Calu3 (cell line): Measurements from ENCODE around the gene LYSMD4. TPM values are rescaled to one million over a fixed set of nuclear protein-coding genes. Genes with fewer than 3 reads are reported as not detected.
A peak's percentile ranks its signal among the peaks of the same experiment; 100 is the strongest.

Source experiments
- BruUV-seq: library from RNA; stranded (reverse); fragments of 400-500 nt; replicated peaks from 2 replicates; lab custom pipeline; 2021; lab: Mats Ljungman, UMichigan
- CTCF ChIA-PET: fragments of 300-600 bp; sonication (Branson Sonifier 250); formaldehyde crosslinking; loops from one replicate; lab custom pipeline; 2022; ENCODE audit warnings: antibody characterized with exemption; lab: Charles Lee
- DNase-seq: peaks from one replicate; pipeline ENCODE4 v3.0.0; 2022
- H3K27ac Mint-ChIP-seq: one replicate; pipeline ENCODE4 v1.8.0; 2022; ENCODE audit warnings: mixed read lengths; ENCODE audit not compliant: unreplicated experiment
- H3K27me3 Mint-ChIP-seq: one replicate; pipeline ENCODE4 v1.8.0; 2022; ENCODE audit warnings: mixed read lengths; ENCODE audit not compliant: unreplicated experiment
- H3K36me3 Mint-ChIP-seq: one replicate; pipeline ENCODE4 v1.8.0; 2022; ENCODE audit warnings: mild to moderate bottlenecking, moderate library complexity, mixed read lengths; ENCODE audit not compliant: insufficient read depth, unreplicated experiment
- H3K4me1 Mint-ChIP-seq: one replicate; pipeline ENCODE4 v1.8.0; 2022; ENCODE audit warnings: mild to moderate bottlenecking, low read depth, mixed read lengths; ENCODE audit not compliant: unreplicated experiment
- H3K4me3 Mint-ChIP-seq: one replicate; pipeline ENCODE4 v1.8.0; 2022; ENCODE audit warnings: mild to moderate bottlenecking, low read depth, moderate library complexity, mixed read lengths; ENCODE audit not compliant: unreplicated experiment
- H3K9me3 Mint-ChIP-seq: one replicate; pipeline ENCODE4 v1.8.0; 2022; ENCODE audit warnings: low read depth, mixed read lengths; ENCODE audit not compliant: unreplicated experiment
- intact Hi-C: fragments of 100-400 bp; cut with micrococcal nuclease; formaldehyde crosslinking; loops from one replicate; pipeline ENCODE4 v1.10.0; 2022; ENCODE audit not compliant: unreplicated experiment
- total RNA-seq: library from RNA; stranded (reverse); gene quantifications from 2 replicates; pipeline ENCODE4 v1.2.3, GENCODE V29; 2022
- TF ChIP-seq, protein P1 (sequence below): fragments of 200-600 bp; IDR thresholded peaks from one replicate; pipeline ENCODE4 v1.8.0; 2022; ENCODE audit warnings: antibody characterized with exemption; ENCODE audit not compliant: unreplicated experiment

The LYSMD4 gene
- total RNA-seq, 1 experiment from 2014 or later, result 6.6 TPM

DNA sequence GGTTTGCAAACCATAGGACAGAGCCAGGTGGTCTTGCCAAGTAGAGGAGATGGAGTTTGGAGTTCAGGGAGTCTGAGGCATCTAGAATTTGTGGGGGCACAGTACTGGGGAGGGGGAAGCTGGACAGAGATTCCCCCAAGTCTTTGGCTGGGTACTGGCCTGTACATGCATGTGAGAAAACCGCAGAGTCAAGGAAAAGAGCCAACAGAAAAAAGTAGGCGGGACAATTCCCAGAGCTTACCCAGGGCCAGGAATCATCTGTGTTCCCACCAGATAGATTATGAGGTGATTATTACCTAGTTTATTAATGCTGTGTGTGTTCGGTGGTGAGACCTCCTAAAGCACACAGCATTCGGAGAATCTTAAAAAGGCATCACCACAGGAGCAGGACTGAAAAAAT, 11.3 kb downstream of the LYSMD4 start:
- CTCF ChIA-PET, result no interaction called here
- TF ChIP-seq, protein P1, sequence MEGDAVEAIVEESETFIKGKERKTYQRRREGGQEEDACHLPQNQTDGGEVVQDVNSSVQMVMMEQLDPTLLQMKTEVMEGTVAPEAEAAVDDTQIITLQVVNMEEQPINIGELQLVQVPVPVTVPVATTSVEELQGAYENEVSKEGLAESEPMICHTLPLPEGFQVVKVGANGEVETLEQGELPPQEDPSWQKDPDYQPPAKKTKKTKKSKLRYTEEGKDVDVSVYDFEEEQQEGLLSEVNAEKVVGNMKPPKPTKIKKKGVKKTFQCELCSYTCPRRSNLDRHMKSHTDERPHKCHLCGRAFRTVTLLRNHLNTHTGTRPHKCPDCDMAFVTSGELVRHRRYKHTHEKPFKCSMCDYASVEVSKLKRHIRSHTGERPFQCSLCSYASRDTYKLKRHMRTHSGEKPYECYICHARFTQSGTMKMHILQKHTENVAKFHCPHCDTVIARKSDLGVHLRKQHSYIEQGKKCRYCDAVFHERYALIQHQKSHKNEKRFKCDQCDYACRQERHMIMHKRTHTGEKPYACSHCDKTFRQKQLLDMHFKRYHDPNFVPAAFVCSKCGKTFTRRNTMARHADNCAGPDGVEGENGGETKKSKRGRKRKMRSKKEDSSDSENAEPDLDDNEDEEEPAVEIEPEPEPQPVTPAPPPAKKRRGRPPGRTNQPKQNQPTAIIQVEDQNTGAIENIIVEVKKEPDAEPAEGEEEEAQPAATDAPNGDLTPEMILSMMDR, result no peak
- H3K4me1 Mint-ChIP-seq, result no peaks in the 10 kb centered on the region
- H3K27ac Mint-ChIP-seq, result no peak overlapping the region
- H3K9me3 Mint-ChIP-seq, result no peaks in the 10 kb centered on the region
- no TSS peak for BruUV-seq
- no peak for DNase-seq
- intact Hi-C loops, result no loop called here
- H3K4me3 Mint-ChIP-seq, result no peak overlapping the region
- no peaks in the 10 kb centered on the region for H3K36me3 Mint-ChIP-seq
- H3K27me3 Mint-ChIP-seq, result no peaks in the 10 kb centered on the region

DNA sequence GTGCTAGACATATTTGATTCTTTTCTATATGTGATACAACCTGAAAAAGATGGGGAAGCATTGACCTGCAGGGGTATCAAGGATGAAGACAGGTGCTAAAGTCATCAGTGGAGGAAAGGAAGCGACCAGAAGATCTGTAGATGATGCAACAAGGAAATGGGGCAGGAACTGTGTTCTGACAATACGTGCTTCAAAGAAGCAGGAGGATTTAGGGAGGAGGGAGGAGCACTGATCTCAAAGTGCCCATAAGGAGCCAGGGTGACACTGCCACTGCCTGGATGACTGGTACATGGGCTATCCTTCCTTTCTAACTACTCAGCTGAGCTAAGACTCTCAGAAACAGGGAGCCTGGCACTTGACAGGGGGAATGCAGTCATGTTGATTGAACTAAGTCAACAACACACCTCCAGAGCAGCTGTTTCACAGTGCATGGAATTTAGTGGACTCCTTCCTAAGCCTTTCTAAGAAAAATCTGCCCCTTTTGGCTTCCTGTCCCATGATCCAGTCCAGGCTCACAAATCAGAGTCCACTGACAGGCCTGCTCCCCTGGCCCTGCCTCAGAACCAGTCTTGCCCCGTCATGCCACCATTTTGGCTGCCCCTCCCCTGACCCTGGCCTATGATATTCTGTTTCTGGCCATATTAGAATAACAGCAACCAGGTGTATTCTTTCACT, 12.0 kb downstream of the LYSMD4 start:
- intact Hi-C loops, result no loop called here
- no peaks in the 10 kb centered on the region for H3K27me3 Mint-ChIP-seq
- no TSS peak for BruUV-seq
- no peak for DNase-seq
- H3K36me3 Mint-ChIP-seq, result no peaks in the 10 kb centered on the region
- H3K27ac Mint-ChIP-seq, result peak overlapping the region; percentile 3
- CTCF ChIA-PET, result no interaction called here
- no peak overlapping the region for H3K4me3 Mint-ChIP-seq
- TF ChIP-seq, protein P1, result no peak
- H3K9me3 Mint-ChIP-seq, result no peaks in the 10 kb centered on the region
- no peaks in the 10 kb centered on the region for H3K4me1 Mint-ChIP-seq

DNA sequence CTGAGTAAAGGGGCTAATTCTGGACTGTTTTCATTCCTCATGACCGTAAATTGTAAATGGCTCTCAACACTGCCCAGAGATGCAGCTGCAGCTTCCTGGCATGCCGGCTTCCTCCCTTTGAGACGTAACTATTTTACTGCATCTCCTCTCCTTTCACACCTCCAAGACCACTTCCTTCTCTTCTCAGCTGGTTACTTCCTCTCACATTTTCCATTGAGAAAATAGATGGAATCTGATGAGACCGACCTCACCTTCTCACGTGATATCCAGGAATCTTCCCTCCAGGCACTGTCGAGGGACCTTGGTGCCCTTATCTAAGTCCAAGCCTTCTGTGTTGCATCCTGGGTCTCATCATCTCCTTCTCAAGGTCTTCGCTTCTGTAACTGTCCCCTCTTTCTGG, 12.7 kb downstream of the LYSMD4 start:
- intact Hi-C loops, result no loop called here
- Mint-ChIP-seq H3K4me3 (no peak overlapping the region), H3K27me3 (no peaks in the 10 kb centered on the region), H3K4me1 (no peaks in the 10 kb centered on the region), H3K9me3 (no peaks in the 10 kb centered on the region), H3K27ac (peak overlapping the region; percentile 3), H3K36me3 (no peaks in the 10 kb centered on the region)
- DNase-seq, result no peak
- TF ChIP-seq, protein P1, result no peak
- no TSS peak for BruUV-seq
- CTCF ChIA-PET, result no interaction called here

DNA sequence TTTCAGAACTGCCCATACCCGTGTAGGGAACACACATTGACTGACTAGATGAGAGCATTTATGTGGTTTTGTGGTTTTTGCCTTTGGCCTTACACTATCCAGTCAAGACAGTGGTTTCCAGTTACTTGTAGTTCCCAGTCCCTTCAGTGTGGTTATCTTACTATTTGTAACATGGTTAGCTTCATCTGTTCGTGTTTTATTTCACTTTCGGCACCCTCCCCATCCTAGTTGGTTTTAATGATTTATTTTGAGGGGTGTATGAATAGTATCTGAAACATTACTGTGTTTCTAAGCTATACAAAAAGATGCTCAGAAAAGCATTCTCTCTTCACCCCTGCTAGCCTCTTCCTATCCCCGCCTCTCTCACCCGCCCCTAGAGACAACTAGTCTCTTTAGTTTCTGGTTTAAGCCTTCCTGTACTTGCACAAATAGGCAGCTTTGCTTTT, 14.1 kb downstream of the LYSMD4 start:
- DNase-seq, result no peak
- no TSS peak for BruUV-seq
- CTCF ChIA-PET, result no interaction called here
- intact Hi-C loops, result no loop called here
- no peaks in the 10 kb centered on the region for H3K27me3 Mint-ChIP-seq
- no peaks in the 10 kb centered on the region for H3K4me1 Mint-ChIP-seq
- TF ChIP-seq, protein P1, result no peak
- no peak overlapping the region for H3K4me3 Mint-ChIP-seq
- H3K36me3 Mint-ChIP-seq, result no peaks in the 10 kb centered on the region
- H3K27ac Mint-ChIP-seq, result no peak overlapping the region
- no peaks in the 10 kb centered on the region for H3K9me3 Mint-ChIP-seq
